Stimulated activated CD4-positive, alpha-beta T cell treated with anti-CD3 and anti-CD28 coated beads, Interleukin-1b, Interleukin-23, amount 100 ng/mL, for 4 hours (primary cell): ENCODE results near the gene DDX5.
"Not testable (repeated sequence)": the region's sequence is repeated elsewhere in the genome, so short reads cannot be mapped to it uniquely, and the experiment has no call there.

ENCODE experiments used
- DNase-seq, 2 donors: peaks; one replicate each; pipeline ENCODE4 v3.0.0-alpha.2; 2020; ENCODE audit warnings: low read depth in 2 of 2

DDX5 gene

DNA sequence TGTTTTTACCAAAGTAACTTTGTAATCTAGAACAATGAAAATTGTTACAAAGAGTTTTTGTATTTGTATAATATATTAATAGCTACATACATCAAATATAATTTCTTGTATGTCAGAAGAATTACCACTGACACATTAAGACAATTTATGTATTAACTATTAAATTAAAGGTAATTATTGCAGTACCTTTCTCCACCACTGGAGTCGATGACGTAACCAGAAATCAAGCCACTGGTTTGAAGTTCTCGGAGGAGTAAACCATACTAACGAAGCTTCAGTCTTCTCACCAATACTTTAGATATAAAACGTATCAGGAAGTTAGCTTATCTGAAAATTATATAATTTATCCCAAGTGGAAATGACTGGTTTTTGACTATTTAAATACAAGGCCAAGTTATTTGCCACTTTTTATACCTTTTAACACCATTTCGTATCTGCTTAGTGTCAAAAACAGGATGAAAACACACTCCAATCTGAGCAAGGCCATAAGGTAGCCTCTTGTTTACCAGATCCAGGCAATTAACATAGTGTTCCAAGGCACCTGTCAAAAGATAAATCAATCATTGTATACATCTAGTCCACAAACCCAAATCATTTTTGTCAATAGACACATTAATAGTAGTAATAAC is 13.5 kb downstream of the DDX5 start:
- DNase-seq, result peak in 1 of 2 donors; percentile 37

DNA sequence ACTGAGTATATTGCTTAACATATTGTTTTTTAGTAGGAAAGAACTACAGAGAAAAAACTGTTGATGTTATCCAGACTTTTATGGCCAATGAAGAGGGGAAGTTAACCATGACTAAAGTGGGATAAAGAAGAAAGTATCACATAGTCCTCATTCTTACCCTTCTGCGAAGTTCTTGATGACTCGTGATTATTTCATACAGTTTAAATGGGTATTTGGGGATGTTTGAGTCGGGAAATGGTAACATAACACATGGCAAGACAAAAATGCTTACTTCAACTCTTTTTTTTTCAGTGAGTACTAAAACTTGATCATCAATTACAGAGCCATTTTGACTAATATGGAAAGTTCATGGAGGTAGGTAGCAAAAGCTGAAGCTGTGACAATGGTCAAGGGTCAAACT is 14.1 kb downstream of the DDX5 start:
- DNase-seq, result no peak

DNA sequence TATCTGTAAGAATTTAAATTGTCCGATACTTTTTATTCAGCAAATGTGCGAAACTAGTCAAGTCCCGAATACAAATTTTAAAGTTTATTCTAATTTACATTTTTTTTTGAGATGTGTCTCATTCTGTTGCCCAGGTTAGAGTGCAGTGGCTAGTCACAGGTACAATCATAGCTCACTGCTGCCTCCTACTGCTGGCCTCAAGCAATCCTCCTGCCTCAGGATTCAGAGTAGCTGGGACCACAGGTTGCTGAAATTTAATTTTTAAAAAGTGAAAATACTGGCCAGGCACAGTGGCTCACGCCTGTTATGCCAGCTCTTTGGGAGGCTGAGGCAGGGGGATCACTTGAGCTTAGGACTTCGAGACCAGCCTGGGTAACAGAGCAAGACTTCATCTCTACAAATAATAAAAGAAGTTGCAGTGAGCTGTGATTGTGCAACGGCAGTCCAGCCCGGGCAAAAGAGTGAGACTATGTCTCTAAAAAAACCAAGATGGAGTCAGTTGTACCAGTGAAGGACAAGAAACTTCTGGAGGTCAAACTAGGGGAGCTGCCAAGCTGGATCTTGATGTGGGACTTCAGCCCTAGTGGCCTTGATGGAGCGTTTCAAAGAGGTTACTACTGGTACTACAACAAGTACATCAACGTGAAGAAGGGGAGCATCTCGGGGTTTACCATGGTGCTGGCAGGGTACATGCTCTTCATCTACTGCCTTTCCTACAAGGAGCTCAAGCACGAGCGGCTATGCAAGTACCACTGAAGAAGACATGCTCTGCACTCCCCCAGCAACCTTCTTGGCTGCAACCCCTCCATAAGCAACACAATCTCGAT is 14.8 kb downstream of the DDX5 start:
- peak; percentile 22 to 28 for DNase-seq

DNA sequence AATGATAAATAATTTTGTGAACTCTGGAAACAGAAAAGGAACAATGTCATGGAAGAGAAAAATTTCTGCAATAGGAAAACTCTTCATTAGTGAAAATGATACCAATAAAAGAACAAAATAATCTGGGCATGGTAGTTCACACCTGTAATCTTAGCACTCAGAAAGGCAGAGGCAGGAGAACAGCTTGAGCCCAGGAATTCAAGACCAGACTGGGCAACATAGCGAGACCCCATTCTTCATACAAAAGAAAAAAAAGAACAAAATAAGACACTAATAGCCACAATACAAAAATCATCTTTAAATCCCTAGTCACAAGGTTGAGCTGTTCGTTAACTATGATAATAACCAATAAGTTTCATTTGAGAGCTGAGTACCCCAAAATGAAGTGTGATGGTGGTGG is 17.8 kb downstream of the DDX5 start:
- DNase-seq, result no peak

DNA sequence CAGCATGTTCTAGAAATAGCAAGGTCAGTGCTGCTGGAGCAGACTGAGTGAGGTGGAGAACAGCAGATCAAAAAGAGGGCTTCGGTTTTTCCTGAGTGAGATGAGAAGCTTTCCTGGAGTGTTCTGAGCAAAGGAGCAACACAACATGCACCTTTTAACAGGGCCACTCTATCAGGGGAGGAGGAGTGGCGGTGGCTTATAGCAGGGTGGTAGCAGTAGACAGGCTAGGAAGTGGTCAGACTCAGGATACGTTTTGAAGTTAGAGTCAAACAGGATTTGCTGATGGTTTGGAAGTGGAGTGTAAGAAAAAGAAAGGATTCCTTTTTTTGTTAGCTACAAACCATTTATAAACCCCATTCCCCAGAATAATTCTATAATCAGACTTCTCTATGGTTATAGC is 21.7 kb downstream of the DDX5 start:
- no peak for DNase-seq

DNA sequence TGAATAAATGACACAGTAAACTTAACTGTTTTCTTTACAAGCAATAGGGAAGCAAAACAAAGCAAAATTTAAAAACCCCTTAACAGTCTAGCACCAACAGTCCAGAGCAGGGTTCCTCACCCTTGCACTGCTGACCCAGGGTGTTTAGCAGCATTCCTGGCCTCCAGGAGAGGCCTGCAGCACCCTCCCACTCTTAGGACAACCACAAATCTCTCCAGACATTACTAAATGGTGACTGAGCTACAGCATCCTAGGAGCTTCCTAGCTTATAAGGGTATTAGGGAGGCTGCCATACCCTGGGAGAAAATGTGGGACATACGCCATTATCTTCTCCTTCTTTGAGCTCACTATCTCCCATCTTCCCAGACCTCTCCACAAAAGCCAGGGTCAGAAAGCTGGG is 25.1 kb downstream of the DDX5 start:
- DNase-seq, result no peak

DNA sequence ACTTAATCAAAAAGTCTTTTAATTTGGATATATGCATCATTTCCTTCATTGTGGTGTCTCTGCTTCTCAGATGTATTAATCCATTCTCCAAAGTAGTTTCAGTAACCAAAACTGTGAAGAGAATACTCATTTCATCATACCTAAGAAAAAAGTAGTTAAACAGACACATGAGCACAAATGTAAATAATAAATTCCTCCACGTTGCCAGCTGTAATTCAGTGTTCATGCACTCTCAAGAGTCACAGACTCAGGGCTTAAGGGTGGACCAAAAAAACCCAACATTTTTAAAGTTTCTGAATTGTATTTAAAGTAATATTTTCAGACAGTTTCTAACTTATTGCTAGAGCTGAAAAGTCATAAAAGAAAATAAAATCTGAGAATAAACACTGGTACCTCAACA is 28.2 kb downstream of the DDX5 start:
- no peak for DNase-seq

DNA sequence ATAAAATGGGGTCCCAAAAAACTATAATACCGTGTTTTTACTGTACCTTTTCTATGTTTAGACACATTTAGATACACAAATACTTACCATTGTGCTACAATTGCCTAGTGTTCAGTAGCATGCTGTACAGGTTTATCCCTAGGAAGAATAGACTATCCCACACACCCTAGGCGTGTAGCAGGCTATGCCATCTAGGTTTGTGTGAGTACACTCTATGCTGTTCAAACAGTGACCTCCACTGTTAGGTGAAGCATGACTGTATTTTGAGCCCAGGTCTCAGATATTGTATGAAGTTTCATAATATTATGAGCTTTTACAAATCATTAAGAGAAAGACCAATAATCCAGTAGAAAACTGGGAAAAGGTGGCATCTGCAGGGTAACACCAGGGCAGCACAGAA is 33.5 kb downstream of the DDX5 start:
- no peak for DNase-seq

DNA sequence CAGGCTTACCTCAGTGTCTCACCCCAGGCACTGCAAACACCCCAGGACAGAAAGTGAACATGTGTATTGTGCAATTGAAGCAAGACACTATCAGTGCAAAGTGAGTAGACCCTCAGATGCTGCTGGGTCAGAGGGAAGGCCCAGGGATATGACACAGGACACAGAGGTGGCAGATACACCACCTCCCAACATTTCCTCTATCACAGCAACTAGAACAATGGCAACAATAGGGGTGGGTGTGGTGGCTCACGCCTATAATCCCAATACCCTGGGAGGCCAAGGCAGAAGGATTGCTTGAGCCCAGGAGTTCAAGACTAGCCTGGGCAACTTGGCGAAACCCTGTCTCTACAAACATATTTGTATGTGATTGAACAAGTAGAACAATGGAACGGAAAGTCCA is 34.6 kb downstream of the DDX5 start:
- DNase-seq, result no peak

DNA sequence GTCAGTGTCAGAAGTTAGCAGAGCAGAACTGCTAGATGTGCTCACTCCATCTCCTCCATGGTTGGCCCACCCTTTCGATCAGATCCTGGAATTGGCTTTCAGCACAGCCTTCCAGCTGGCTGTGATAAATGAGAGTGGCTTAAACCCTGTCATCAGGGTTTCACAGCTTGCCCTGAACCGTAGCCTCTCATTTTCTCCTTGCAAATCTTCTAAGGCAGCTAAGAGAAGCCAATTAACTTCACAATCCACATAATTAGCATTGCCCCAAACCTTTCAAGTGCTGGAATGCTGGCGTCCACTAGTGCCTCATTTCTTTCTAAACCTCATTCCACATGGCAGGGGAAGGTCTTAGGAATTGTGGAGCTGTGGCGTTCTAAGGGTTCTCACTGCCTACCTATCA is 35.5 kb downstream of the DDX5 start:
- no peak for DNase-seq

DNA sequence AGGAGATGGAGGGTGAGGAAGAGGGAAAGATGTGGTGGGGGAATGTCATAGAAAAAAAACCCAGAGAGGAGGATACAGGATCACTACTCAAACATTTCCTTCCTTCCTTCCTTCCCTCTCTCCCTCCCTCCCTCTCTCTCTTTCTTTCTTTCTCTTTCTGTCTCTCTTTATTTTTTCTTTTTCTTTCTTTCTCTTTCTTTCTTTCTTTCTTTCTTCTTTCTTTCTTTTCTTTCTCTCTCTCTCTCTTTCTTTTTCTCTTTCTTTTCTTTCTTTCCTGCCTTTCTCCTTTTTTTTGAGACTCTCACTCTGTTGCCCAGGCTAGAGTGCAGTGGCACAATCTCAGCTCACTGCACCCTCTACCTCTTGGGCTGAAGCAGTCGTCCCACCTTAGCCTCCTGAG is 39.3 kb downstream of the DDX5 start:
- not testable (repeated sequence) for DNase-seq

DNA sequence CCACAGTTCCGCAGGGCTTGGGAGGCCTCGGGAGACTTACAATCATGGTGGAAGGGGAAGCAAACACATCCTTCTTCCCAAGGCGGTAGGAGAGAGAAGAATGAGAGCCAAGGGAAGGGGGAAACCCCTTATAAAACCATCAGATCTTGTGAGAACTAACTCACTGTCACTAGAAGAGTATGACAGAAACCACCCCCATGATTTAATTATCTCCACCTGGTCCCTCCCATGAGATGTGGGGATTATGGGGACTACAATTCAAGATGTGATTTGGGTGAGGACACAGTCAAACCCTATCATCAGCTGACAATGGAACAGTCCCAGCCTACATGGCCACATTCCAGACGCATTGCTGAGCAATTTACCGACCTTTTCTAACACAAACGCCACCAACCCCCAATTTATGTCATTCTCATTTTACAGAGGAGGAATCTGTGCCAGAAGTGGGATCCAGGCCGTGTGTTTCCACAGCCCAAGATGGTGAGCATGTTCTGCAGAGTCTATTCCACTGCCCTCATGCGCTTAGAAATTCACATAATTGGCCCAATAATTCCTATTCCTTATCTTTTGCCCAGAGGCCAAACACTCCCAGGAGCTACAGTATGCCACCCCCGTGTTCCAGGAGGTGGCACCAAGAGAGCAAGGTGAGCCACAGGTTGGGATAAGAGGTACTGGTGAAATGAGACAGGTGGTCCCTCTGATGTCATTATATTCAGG is 39.9 kb downstream of the DDX5 start:
- DNase-seq, result no peak

DNA sequence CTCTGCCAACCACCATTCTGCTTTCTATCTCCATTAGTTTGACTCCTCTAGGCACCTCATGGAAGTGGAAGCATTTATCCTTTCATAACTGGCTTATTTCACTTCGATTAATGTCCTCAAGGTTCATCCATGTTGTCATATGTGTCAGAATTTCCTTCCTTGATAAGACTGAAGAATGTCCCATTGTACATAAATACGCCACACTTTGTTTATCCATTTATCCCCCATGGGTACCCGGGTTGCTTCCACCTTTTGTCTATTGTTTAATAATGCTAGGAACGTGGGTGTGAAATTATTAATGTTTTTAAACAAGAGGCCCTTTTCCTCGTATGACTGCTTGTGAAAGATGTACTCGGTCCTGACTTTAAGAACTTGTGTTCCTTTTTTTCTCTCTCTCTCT is 44.3 kb downstream of the DDX5 start:
- DNase-seq, result no peak

DNA sequence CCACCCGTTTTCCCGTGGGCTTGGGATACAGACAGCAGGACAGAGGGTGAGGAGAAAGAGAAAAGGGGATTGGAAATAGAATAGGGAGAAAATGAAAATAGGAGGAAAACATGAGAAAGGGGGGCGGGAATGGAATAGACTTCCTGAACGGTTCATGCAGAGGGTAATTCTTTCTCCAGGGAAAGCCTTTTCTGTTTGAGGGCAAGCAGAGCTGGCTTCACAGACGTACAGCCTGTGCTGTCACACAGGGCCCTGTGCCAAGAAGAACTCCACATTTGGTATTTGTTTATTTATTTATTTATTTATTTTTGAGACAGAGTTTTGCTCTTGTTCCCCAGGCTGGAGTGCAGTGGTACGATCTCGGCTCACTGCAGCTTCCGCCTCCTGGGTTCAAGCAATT is 45.1 kb downstream of the DDX5 start:
- no peak for DNase-seq

DNA sequence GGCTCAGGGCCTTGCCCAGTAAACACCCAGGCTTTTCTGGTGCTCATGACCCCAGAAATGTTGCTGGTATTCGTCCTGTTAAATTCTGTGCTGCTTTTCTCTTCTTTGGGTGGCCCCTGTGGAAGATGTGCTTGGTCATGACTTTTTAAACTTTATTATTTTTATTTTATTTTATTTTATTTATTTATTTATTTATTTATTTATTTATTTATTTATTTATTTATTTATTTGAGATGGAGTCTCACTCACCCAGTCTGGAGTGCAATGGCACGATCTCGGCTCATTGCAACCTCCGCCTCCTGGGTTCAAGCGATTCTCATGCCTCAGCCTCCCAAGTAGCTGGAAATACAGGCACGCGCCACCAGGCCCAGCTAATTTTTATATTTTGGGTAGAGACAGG is 46.3 kb downstream of the DDX5 start:
- not testable (repeated sequence) for DNase-seq

DNA sequence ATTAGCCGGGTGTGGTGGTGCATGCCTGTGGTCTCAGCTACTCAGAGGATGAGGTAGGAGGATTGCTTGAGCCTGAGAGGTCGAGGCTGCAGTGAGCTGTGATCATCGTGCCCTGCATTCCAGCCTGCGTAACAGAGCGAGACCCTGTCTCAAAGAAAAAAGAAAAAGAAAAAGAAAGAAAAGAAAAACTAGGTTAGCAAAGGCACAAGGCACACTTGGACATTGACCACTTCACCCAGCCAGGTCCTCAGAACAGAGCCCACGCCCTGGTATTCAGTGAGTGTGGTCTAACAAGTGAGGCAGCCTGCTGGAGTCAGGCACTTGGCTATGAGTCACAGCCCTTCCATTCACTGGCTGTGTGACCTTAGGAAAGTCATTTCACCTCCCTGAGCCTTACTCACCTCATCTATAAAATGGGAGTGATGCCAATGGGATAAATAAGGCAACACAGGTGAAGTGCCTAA is 46.8 kb downstream of the DDX5 start:
- no peak for DNase-seq

DNA sequence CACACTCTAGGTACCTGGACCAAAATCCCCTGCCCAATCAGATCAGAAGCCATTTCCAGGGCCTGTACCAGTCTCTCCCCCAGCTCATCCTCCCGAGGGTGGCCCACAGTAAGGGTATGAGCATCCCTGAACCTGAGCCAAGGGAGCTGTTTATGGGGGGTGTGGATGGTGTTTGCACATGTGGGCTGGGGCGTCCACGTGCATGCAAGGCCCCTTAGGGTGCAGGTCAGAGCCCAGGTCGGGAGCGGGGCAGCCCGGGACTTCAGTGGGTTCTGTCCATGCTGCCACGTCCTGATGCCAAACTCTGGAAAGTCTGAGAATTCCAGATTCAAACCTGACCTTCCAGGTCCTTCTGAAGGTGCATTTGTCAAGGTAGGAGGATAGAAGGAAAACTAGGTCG is 47.3 kb downstream of the DDX5 start:
- DNase-seq, result no peak

DNA sequence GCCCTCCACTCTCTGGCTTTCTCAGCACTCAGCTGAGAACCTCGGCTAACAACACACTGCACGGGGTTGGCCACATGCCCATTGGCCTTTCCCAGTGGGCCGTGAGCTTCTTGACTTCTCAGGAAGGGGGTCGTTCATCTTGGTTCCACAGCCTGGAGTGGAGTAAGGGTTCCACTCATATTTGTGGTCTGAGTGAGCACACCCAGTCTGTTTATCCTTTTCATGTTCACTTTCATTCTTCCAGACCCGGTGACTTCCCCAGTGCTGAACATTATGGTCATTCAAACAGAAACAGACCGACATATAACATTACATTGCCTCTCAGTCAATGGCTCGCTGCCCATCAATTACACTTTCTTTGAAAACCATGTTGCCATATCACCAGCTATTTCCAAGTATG is 48.9 kb downstream of the DDX5 start:
- DNase-seq, result no peak

DNA sequence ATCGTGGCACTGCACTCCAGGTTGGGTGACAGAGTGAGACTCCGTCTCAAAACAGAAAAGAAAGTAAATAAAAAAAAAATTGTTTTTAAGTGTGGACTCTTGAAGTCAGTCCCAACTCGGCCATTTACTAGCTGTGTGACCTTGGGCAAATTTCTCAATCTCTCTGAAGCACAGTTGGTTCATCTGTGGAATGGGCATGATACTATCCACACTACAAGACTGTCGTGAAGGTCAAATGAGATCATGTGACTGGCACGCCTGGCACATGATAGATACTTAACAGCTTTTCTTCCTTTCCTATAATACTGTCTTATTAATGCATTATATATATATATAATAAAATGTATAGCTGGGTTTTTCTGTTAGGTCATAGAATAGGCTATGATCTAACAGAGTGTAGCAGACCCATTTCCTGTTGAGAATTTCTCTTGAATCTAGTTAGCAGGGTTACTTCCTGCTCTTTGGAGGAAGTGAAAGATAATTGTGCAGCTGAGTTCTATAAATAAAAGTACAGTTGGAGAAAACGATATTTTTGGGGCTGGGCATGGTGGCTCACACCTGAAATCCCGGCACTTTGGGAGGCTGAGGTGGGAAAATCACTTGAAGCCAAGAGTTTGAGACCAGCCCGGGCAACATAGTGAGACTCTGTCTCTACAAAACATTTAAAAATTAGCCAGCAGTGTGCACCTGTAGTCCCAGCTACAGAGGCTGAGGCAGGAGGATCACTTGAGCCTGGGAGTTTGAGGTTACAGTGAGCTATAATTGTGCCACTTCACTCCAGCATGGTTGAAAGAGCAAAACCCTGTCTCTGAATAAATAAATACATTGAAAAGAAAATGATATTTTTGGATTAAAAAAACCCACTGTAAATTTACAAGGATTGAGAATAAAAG is 49.9 kb downstream of the DDX5 start:
- DNase-seq, result no peak

DNA sequence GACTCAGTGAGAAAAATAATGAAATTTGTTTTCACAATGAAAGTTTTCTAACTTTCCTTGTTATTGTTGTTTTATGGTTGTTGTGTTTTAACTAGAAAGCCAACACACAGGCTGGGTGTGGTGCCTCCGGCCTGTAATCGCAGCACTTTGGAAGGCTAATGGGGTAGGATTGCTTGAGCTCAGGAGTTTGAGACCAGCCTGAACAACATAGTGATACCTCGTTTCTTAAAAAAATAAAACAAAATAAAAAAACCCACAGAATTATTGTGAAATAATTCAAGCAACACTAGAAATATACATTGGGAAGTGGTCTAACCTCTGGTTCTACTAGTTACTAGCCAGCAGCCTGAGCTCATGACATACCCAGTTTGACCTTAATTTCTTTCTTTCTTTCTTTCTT is 56.5 kb downstream of the DDX5 start:
- no peak for DNase-seq

DNA sequence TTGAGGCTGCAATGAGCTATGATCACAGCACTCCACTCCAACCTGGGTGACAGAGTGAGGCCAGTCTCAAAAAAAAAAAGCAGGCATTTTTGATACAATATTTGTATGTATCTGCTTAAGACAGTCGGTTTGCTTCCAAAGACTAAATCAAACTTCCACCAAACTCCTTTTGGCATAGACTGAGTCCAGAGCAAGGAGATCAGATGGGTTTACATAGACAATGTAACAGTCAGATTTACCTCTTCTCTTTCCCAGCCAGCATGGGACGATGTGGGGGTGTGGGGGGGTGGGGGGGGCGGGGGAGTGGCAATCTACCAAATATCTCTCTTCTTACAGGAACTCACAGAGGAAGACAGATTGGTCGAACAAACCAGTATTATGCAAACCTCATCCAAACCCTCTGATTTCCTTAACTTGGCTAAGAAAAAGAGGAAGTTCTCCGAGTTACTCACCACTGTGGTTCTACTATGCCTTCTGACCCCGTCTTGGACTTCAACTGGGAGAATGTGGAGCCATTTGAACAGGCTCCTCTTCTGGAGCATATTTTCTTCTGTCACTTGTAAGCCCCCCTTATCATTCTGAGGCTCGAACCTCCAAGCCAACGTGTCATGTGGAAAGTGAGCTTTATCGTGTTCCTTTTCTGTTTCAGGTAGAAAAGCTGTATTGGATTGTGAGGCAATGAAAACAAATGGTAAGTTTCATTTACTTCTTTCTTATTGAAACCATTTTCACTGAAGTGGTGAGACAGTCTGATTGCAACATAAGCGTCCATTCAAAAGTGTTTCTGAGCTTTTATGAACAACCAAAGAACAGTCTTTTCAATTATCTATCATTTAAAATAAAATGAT is 57.2 kb downstream of the DDX5 start, which contains the start of gene MILR1:
Gene MILR1 (plus strand): TSS at position 451 of the 848 bp plus-strand sequence. CDS start 54 bp downstream, at position 505.
- no peak for DNase-seq
